HG02588 (cell line): ENCODE measurements around the gene ASPM.
"Not testable (repeated sequence)": the region's sequence is repeated elsewhere in the genome, so short reads cannot be mapped to it uniquely, and the experiment has no call there.

Experiments used
- ATAC-seq: cut with Tn5 transposase; IDR thresholded peaks from one replicate; pipeline ENCODE4 v1.9.1; 2021; ENCODE audit warnings: mild to moderate bottlenecking, moderate library complexity; ENCODE audit not compliant: unreplicated experiment

The ASPM gene

DNA sequence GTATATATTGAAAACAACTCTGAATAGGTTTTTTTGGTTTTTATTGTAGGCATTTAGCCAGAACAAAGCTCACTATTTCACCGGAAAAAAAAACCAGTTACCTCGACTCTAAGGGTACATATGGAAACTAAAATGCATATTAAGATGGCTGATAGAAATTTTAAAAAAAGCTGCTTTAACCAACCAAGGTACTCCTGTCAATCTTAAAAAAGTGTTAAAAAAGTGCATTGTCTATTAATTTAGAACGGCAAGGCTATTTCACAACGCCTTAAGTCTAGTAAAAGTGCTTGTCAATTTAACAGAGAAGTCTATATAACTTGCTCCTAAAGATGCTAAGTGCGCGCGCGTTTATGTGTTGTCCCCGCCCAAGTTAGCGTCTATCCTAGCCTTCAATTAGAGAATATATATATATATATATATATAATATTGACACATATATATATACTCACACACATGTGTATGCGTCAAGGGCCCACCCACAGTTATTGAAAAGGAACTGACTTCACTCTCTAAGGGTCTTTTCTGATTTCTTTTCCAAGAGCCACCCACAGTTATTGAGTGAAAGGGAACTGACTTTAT is 934 bp downstream of the ASPM start:
- no peak for ATAC-seq

DNA sequence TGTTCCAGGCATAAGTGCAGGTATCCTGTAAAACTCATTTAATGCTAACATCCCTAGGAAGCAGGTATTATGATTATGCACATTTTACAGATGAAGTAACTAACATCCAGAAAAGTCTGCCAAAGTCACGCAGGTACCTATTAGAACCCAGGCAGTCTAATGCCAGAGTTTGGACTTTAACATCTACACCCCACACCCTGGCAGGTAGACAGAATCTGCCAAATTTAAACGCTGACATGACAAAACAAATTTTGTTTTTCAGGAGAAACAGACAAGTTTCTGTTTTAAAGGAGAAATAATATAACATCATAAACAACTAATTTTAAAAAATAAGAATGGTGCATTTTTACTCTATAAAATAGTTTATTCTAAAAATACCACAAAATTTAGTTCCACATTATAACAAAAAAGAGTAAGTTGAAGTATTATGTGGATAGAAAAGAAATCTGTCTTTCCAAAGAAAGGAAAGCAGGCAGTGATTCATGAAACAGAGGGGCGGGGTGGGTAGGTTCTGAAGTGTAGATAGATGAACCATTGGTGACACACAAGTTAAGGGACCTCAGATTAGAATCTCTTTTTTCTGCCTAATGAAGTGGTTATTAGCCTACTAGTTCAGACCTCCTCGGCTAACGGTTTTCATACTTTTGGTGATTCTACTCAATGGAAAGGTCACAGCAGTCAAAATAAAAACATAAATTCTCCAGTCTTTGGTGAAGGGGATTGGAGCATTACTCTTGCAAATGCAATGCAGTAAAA is 1.7 kb downstream of the ASPM start:
- no peak for ATAC-seq

DNA sequence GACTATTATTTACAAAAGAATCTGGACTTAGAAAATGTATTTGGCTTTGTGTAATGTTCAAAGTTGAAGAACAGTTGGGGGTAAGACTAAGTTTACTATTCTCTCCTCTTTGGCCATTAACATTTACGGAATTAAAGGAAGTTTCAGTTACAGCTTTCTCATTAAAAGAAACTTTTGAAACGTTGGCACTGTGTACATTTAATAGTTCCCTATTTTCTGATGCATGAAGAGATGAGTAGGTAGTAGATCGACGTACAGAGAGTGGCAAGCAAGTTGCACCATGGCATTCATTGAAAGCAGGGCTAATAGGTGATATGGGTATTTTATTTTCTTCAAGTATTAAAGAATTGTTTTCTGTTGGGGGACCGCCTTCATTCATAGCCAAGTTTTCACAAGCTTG is 3.2 kb downstream of the ASPM start:
- no peak for ATAC-seq

DNA sequence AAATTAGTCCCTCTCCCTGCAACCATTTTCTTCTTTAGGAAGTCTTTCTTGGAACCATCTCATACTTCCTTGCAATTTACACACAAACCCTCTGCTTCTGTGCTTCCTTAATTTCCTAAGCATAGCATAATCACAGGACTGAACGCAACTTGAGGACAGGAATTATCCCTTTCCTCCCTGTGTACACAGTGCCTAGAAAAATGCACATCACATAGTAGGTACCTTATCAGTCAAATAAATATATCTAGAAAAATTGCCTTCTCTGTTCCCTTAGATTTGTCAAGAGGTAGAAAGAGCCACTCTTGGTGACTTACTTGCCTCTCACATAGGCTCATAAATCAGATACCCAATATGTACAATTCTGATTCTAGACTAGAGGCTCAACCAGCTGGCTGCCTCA is 4.9 kb downstream of the ASPM start:
- no peak for ATAC-seq

DNA sequence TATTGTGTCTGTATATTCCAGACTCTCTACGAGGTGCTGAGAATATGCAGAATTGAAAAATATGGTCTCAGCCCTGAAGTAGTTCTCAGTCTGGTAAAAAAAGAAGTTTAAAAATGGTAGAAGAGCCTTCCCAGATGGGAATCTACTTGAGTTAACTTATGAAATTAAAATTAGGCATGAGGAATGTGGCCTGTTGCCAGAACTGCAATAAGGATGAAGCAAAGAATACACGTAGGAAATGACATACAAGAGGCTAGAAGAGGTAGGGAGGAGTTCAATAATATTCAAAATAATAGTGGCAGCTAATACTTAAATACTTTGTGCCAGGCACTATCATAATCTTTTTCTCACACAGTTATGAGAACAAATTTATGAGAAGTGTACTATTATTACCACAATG is 6.3 kb downstream of the ASPM start:
- ATAC-seq, result no peak

DNA sequence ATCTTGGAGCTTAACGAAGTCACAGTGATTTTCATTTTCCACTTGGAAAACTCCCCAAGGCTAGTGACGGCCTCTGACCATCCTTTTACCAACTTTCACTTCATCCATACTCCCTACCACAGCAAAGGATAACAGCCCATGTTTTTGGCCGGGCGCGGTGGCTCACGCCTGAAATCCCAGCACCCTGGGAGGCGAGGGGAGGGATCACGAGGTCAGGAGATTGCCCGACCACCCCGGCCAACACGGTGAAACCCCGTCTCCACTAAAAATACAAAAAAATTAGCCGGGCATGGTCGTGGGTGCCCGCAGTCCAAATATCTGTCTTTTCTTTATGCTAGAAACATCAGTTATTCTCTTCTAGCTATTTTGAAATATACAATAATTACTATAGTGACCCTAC is 7.3 kb downstream of the ASPM start:
- no peak for ATAC-seq

DNA sequence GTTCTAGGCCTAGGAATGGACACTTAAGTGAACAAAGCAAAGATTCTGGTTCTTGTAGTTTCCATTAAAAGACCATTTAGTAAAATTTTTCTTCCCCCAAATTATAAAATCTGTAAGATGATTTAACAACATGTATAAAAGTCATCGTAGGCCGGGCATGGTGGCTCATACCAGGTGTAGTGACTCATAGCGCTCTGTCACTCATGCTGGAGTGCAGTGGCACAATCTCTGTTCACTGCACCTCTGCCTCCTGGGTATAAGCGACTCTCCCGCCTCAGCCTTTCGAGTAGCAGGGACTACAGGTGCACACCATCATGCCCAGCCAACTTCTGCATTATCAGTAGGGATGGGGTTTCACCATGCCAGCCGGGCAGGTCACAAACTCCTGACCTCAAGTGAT is 9.1 kb downstream of the ASPM start:
- ATAC-seq, result no peak

DNA sequence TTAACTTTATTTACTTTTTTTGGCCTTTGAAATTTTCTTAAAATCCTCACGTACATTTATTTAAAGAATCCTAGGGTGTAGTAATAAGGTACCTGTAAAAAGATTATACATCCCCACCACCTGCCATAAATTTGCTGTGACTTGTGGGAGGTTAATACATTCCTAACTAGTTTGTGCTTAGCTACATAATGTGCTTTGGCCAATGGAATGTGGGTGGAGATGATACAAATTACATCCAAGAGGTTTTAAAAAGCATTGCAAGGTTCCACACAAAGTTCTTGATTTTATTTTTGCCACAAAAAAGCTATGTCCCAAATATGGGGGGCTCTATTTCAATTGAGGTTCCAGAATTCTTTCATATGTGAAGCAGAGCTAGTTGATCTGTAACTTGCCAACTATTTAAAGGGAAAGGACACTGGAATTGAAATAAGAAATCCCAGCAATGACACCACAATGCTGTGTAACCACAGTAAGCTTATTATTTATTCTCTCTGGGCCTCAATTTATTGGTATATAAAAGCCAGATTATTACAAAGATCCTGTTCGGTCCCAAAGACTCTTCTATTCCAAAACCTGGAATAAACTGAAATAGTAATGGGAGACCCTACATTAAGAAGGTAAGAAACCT is 15.7 kb downstream of the ASPM start:
- no peak for ATAC-seq

DNA sequence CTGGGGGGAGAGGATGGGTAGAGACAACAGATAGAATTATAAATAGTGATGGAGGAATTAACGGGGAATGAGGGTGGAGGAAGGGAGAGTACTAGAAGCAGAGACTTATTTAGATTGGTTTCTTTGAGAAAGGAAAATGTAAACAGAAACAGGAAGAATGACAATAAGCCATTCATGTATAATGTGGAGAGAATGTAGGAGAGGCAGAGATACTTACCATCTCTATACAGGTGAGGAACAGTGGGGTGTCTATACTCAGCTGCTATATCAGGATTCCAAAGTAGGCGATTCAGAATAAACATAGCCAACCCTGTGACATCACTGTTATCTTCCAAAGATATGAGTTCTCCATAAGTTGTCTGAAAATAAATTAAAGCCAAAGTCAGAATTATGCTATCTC is 16.8 kb downstream of the ASPM start:
- no peak for ATAC-seq

DNA sequence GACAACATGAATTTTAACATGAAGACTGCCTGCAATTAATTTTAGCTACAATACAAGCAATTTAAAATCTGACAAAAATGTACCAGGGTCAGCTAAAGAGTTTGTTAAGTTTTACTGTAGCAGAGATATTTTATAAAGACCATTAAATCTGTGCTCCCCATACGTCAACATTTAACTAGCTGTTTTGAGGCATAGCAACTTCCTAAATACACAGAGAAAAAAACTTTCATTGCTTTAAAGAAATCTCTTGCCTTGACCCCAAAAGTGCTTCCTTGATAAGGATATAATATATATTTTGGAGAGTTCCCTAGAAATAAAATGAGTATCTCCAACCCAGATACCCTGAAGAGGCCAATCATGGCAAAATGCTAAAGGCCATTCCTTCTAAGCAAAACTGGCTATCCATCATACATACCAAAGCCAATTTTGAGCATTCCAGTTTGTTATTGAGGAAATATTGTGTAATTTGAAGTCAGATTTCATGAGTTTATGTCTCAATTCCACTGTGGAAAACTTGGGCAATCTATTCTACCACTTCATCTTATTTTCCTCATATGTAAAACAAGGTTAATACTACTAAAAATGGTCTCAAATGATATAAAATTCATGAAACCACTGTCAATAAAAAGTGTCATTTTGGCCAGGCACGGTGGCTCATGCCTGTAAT is 19.1 kb downstream of the ASPM start:
- no peak for ATAC-seq

DNA sequence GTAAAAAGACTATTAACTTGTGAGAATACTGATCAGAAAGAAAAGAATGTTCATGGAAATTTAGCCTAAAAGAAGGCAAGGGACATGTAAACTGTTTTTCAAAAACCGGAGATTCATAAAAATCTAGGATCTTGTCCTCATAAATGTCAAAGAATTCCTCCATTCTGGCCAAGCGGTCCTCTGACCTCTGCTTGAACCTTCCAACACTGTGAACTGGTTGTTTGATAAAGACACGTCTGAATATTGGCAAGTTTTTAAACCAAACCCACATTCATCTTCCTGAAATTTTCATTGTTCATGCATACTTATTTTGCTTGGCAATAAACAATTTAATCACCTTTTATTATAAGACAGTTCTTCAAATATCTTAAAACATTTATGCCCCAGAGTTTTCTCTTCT is 19.8 kb downstream of the ASPM start:
- ATAC-seq, result no peak

DNA sequence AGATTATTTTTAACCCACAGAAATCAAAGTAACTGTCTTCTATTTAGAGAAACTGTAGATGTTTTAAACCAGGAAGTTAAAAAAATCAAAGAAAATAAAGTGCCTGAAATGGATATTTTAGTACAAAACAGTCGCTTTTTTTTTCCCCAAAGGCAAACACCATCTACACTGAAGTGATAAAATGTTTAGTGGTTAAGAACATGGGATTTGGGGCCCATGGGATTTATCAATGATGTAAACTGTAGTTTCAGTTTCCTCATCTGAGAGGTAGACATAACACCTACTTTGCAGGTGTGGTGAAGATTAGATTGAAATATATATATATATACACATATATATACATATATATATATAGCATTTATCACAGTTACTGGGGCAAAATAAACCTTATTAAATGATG is 22.1 kb downstream of the ASPM start:
- no peak for ATAC-seq

DNA sequence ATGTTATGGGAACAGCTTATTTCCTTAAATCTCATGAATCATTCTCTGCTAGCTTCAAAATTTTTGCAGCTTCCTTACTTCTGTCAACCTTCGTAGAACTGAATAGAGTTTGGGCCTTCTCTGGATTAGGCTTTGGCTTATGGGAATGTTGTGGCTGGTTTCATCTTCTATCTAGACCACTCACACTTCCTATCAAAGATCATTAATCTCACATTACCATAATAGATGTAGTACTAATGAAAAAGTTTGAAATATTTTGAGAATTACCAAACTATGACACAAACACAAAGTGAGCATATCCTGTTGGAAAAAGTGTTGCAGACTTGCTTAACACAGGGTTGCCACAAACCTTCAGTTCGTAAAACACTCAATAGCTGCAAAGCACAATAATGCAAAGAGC is 30.3 kb downstream of the ASPM start:
- no peak for ATAC-seq

DNA sequence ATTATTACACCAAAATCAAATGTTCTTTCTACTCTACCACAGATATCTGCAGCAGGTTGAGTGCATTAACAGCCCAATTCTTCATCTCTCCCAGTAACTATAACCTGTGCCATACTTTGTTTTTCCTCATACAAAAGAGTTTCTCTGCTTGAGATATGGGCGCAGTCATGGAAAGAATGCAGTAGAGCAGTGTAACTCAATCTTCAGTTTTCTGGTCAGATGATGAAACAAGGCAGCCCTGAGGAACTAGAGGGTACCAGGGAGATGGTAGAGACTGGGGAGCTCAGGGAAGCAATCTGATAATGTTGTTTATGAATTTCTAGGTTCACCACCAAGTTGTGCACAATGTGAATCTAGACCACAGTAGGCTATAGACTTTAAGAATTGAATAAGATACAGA is 39.6 kb downstream of the ASPM start:
- ATAC-seq, result no peak

DNA sequence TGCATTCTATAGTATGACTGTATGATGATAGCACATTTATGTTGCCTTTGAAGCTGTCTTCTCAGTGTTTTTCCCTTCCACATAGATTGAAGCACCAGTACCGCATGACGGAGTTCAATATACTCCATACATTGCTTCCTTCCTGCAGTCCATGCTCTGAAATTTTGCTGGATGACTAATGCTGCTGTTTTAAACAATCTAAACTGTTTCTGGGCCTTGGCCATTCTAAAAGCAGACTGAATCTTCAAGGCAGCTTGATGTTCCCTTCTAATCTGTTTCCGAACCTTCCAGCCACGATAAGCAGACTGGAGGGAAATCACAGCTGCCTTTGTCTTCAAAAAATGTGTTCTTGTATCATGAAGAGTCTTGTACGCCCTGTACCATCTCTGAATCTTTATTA is 43.2 kb downstream of the ASPM start:
- no peak for ATAC-seq

DNA sequence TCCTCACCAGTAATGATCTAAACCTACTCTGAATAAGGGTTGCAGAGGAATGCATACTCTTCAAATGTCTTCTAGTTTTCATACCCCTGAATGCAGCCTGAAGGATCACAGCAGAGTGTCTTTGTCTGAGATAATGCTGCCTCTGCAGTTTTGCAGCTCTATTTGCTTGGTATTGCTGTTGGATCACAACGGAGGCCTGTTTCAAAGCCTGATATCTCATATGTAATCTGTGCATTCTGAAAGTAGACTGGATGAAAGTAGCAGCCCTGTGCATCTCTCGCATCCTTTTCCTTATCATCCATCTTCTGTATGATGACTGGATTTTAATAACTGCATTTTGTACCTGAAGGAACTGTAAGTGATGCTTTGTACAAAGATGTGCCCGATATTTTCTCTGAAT is 44.5 kb downstream of the ASPM start:
- ATAC-seq, result no peak

DNA sequence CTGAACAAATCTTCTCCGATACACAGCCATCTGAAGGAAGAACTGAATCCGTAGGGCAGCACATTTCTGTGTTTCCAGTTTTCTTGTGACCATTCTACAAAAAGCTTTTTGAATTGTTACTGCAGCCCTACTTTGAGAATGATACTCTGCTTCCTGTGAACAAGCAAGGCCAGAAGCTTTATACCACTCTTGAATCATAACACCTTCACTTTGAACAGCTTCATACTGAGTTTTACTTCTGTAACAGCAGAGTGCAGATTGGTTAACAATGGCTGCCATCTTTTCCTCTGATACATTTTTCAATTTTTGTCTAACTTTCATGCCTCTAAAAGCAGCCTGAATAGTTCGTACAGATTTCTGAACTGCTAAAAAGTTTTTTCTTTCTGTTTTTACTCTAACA is 45.8 kb downstream of the ASPM start:
- ATAC-seq, result no peak

DNA sequence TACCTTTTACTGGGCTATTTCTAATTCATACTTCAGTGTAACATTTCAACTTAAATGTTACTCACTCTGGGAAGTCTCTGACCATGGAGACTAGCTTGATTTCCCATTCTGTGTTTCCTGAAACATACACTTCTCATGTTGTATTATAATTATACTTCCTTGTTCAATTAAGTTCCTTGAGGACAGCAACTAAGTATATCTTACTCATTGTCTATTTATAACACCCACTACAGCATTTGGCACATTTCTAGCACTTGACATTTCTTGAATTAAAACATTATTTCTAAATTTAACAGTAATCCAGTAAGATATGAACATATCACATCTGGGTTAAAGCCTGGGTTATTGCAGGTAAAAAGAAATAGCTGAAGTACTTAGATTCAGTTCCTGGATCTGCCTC is 47.0 kb downstream of the ASPM start:
- no peak for ATAC-seq

DNA sequence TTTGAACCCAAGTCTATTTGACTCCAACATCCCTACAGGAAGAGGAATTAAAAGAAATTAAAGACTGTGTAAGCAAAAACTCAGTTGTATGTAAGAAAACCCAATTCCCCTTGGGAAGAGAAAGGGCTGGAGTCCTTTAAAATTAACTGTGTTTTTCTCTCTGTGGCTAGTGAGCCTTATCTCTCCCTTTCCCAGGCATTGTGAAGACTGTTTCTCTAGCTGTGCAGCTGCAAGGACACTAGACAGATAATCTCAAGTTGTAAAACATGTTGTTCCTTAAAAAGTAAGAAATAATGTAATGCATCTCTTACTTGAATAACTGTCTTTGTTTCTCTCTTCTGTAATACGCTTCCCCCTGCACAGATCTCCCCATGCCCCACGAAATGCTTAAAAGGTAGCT is 49.5 kb downstream of the ASPM start:
- ATAC-seq, result not testable (repeated sequence)

DNA sequence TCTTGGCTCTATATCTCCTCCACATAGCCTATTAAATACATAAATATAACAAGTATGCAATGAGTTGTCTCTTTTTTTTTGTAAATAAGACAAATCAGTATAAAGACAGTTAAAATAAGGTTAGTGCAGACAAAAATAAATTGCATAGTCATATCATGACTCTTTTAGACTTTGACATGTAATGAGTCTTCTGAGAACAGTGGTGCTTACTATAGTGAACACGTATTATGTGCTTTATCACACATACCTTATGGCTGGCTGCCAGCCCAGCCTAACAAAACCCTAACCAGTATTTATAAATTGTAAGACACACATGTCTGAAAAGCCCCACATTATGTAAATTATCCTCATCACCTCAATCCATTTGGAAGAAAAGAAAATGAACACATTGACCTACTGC is 50.3 kb downstream of the ASPM start:
- ATAC-seq, result no peak

DNA sequence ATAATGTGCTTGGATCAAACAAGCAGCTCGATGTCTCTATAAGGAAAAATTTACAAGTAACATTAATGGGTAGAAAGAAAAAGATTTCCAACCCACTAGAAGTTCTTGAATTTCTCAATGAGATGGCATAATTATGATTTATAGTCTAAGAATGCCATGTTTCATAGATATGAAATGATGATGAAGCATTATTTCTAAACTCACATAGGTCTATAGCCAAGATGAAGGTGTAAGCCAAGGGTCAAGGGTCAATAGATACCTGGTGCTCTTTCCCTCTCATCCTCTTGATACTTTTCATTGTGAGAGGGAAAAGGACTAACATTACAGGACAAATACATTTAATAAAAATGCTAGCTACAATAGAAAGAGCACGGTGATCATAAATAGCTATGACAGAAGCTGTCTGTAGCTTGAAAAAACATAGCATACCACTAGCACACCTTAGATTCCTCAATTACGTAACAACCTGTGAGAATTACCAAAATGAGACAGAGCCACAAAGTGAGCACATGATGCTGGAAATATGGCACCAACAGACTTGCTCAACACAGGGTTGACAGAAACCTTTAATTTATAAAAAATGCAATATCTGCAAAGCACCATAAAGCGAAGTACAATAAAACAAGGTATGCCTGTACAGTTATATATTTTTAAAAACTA is 53.1 kb downstream of the ASPM start:
- ATAC-seq, result no peak
